PC-3 (cell line): ENCODE results near the gene DENND4B. TPM values are rescaled to one million over a fixed set of nuclear protein-coding genes. Genes with fewer than 3 reads are reported as not detected.

ENCODE experiments used
- ATAC-seq: fragments of 200-7000 bp; cut with Tn5 transposase; 2 replicates; pipeline ENCODE4 v1.9.1; 2020; ENCODE audit warnings: mild to moderate bottlenecking, moderate library complexity
- BruUV-seq: library from RNA; stranded (reverse); fragments of 400-500 nt; replicated peaks from 2 replicates; lab custom pipeline; 2021; lab: Mats Ljungman, UMichigan
- CTCF ChIA-PET: fragments of 300-600 bp; sonication (Branson Sonifier 250); formaldehyde crosslinking; loops from one replicate; lab custom pipeline; 2022; ENCODE audit warnings: antibody characterized with exemption; lab: Charles Lee
- POLR2A ChIA-PET: fragments of 300-600 bp; sonication (Branson Sonifier 250); formaldehyde crosslinking; loops from one replicate; lab custom pipeline; 2022; ENCODE audit warnings: antibody characterized with exemption; ENCODE audit not compliant: unreplicated experiment; lab: Charles Lee
- DNase-seq: peaks from one replicate; pipeline ENCODE4 v3.0.0-alpha.2; 2015
- H2AFZ ChIP-seq: fragments of 300-600 bp; sonication (generic); 2 replicates; pipeline ENCODE4 v1.6.0; 2016; ENCODE audit warnings: antibody characterized with exemption, low read length
- H3F3A ChIP-seq: fragments of 300-600 bp; sonication (generic); one replicate; pipeline ENCODE4 v1.6.0; 2017; ENCODE audit warnings: antibody characterized with exemption, low read length, control low read depth, mild to moderate bottlenecking; ENCODE audit not compliant: unreplicated experiment
- H3K27ac ChIP-seq: fragments of 300-600 bp; sonication (generic); 2 replicates; pipeline ENCODE4 v1.5.1; 2016; ENCODE audit warnings: mild to moderate bottlenecking, low read length
- H3K27me3 ChIP-seq: fragments of 300-600 bp; sonication (generic); 2 replicates; pipeline ENCODE4 v1.6.1; 2016; ENCODE audit warnings: low read length, mixed read lengths
- H3K36me3 ChIP-seq: fragments of 300-600 bp; sonication (generic); 2 replicates; pipeline ENCODE4 v1.6.1; 2016; ENCODE audit warnings: low read depth, mixed run types, low read length, mixed read lengths
- H3K4me1 ChIP-seq: fragments of 300-600 bp; sonication (generic); 2 replicates; pipeline ENCODE4 v1.5.1; 2016; ENCODE audit warnings: low read length; ENCODE audit not compliant: insufficient read depth
- H3K4me2 ChIP-seq: fragments of 300-600 bp; sonication (generic); 2 replicates; pipeline ENCODE4 v1.6.0; 2016; ENCODE audit warnings: low read length
- H3K4me3 ChIP-seq: fragments of 300-600 bp; sonication (generic); 2 replicates; pipeline ENCODE4 v1.5.1; 2016; ENCODE audit warnings: mild to moderate bottlenecking, low read length, mixed read lengths
- H3K79me2 ChIP-seq: fragments of 300-600 bp; sonication (generic); 2 replicates; pipeline ENCODE4 v1.6.1; 2017; ENCODE audit warnings: low read length, mixed read lengths
- H3K9ac ChIP-seq: fragments of 300-600 bp; sonication (generic); 2 replicates; pipeline ENCODE4 v1.6.0; 2016; ENCODE audit warnings: mild to moderate bottlenecking, low read length
- H3K9me2 ChIP-seq: fragments of 300-600 bp; sonication (generic); replicated peaks from 2 replicates; pipeline ENCODE4 v1.6.1; 2016; ENCODE audit warnings: mixed run types, low read length, mixed read lengths
- H3K9me3 ChIP-seq: fragments of 300-600 bp; sonication (generic); 2 replicates; pipeline ENCODE4 v1.6.1; 2016; ENCODE audit warnings: low read length, mixed read lengths
- H4K20me1 ChIP-seq: fragments of 300-600 bp; sonication (generic); 2 replicates; pipeline ENCODE4 v1.6.1; 2016; ENCODE audit warnings: low read length, mixed read lengths
- EZH2 ChIP-seq: fragments of 300-600 bp; sonication (generic); IDR thresholded peaks from one replicate; pipeline ENCODE4 v1.6.1; 2017; ENCODE audit warnings: antibody characterized with exemption, mild to moderate bottlenecking, low read length; ENCODE audit not compliant: unreplicated experiment
- EZH2phosphoT487 ChIP-seq: fragments of 300-600 bp; sonication (generic); IDR thresholded peaks from 2 replicates; pipeline ENCODE4 v1.6.1; 2018; ENCODE audit warnings: mild to moderate bottlenecking, antibody characterized with exemption, low read length, borderline replicate concordance
- intact Hi-C: fragments of 100-400 bp; cut with micrococcal nuclease; formaldehyde crosslinking; loops from 2 replicates; pipeline ENCODE4 v1.9.0; 2023
- total RNA-seq: library from RNA; depleted of rRNA; stranded (reverse); fragments of >200 nt; gene quantifications from 2 replicates; pipeline ENCODE4 v1.2.3, GENCODE V29; 2014
- TF ChIP-seq, protein P1 (sequence below): fragments of 300-600 bp; sonication (generic); conservative IDR thresholded peaks from 2 replicates; pipeline ENCODE4 v1.5.1; 2017; ENCODE audit warnings: antibody characterized with exemption, low read depth, mild to moderate bottlenecking, low read length

Gene DENND4B
- total RNA-seq, 1 experiment from 2014 or later: 27.3 TPM

GRCh38 chr1:153933955-153934354 lies 12.6 kb downstream of the DENND4B start:
- H3K9ac ChIP-seq: no peak overlapping the region
- DNase-seq: no peak
- ChIA-PET CTCF (no interaction called here), POLR2A (no interaction called here)
- no peak overlapping the region for H3K27ac ChIP-seq
- no peaks in the 10 kb centered on the region for H3F3A ChIP-seq
- H3K9me3 ChIP-seq: no peaks in the 10 kb centered on the region
- no peak overlapping the region for H2AFZ ChIP-seq
- no TSS peak for BruUV-seq
- TF ChIP-seq, protein P1, sequence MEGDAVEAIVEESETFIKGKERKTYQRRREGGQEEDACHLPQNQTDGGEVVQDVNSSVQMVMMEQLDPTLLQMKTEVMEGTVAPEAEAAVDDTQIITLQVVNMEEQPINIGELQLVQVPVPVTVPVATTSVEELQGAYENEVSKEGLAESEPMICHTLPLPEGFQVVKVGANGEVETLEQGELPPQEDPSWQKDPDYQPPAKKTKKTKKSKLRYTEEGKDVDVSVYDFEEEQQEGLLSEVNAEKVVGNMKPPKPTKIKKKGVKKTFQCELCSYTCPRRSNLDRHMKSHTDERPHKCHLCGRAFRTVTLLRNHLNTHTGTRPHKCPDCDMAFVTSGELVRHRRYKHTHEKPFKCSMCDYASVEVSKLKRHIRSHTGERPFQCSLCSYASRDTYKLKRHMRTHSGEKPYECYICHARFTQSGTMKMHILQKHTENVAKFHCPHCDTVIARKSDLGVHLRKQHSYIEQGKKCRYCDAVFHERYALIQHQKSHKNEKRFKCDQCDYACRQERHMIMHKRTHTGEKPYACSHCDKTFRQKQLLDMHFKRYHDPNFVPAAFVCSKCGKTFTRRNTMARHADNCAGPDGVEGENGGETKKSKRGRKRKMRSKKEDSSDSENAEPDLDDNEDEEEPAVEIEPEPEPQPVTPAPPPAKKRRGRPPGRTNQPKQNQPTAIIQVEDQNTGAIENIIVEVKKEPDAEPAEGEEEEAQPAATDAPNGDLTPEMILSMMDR: no peak
- TF ChIP-seq EZH2: no peak
- TF ChIP-seq EZH2phosphoT487: no peak
- ATAC-seq: no peak
- H3K36me3 ChIP-seq: peaks cover 12% of the 10 kb centered on the region; the same call in 1 of the 2 replicates
- intact Hi-C loops: no loop called here
- no peaks in the 10 kb centered on the region for H3K9me2 ChIP-seq
- no peaks in the 10 kb centered on the region for H3K79me2 ChIP-seq
- H3K4me3 ChIP-seq: no peak overlapping the region
- no peaks in the 10 kb centered on the region for H3K27me3 ChIP-seq
- no peaks in the 10 kb centered on the region for H4K20me1 ChIP-seq
- no peaks in the 10 kb centered on the region for H3K4me1 ChIP-seq
- H3K4me2 ChIP-seq: no peak overlapping the region

DNA sequence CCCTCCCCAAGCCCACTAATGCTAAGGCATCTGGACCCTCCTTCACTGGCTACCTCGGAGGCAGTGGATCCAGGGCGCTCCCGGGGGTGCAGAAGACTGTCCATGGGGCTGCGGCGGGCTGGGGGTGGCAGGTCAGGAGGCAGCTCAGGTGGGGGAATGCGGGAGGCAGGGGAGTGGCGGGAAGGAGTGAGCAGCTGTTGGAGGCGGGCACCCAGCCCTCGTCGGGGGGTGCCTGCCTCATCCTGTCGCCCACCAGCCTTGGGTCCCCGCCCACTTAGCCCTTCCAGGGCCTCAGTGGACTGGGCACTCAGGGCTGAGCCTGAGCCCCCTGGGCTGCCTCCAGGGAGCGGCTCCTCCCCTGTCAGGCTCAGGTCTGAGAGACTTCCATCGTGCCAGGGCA lies 13.1 kb downstream of the DENND4B start:
- Histone ChIP-seq H3K4me1 (no peaks in the 10 kb centered on the region), H3K36me3 (peaks cover 12% of the 10 kb centered on the region; the same call in 1 of the 2 replicates), H3K9ac (no peak overlapping the region), H3K27me3 (no peaks in the 10 kb centered on the region), H4K20me1 (no peaks in the 10 kb centered on the region), H2AFZ (no peak overlapping the region), H3K4me3 (no peak overlapping the region), H3K9me3 (no peaks in the 10 kb centered on the region), H3F3A (no peaks in the 10 kb centered on the region), H3K4me2 (no peak overlapping the region), H3K9me2 (no peaks in the 10 kb centered on the region), H3K27ac (no peak overlapping the region), H3K79me2 (no peaks in the 10 kb centered on the region)
- ChIA-PET POLR2A (no interaction called here), CTCF (no interaction called here)
- no peak for DNase-seq
- no TSS peak for BruUV-seq
- no peak for ATAC-seq
- intact Hi-C loops: no loop called here
- TF ChIP-seq EZH2phosphoT487: no peak

DNA sequence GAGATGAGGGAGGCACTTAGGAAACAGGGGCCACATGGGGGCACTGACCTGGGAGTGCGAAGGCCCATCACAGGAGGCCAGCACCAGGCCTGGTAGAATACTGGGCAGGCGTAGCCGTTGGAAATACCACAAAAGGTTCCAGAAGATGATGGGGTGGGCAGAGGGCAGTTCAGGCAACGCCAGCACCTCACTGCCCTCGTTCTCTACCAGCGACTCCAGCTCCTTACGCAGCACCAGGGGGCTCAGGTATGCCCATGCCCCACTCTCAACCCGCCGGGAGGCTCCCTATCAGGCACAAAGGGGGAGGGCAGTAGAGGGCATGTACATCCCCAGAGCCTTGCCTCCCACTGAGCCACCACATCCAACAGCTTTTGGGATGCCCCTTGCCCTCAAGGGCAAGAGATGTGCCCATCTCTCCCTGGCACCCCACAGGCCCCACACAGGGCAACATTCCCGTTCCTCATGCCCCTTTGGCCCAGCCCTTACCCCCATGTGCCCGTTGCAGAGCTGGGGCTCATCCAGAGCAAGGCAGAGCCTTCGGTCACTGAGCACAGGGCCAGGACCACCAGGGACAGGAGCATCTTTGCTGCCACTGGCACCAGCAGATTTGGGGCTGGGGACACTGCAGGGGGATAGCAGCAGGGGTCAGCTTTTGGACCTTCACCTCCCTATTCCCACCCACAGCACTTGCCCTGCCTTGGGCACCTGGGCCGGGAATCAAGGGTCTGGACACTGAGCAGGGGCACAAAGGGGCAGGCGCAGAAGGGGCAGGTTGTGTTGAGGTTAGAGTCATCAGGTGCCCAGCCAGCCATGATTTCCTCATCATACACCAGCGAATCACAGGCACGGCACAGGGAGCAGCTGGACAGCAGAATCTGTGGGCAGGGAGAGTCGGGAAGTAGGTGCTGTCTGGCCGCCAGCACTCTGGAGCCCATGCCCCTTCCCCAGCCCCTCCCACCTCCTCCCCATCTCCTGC lies 14.1 kb downstream of the DENND4B start:
- no peak for TF ChIP-seq EZH2phosphoT487
- ChIA-PET POLR2A (no interaction called here), CTCF (no interaction called here)
- no peaks in the 10 kb centered on the region for H3K4me1 ChIP-seq
- H3K79me2 ChIP-seq: no peaks in the 10 kb centered on the region
- H3K4me2 ChIP-seq: no peak overlapping the region
- intact Hi-C loops: no loop called here
- H3K9me2 ChIP-seq: no peaks in the 10 kb centered on the region
- peaks cover 12% of the 10 kb centered on the region; the same call in 1 of the 2 replicates for H3K36me3 ChIP-seq
- H3K9ac ChIP-seq: no peak overlapping the region
- H3K9me3 ChIP-seq: no peaks in the 10 kb centered on the region
- ATAC-seq (no peak), DNase-seq (no peak)
- no peaks in the 10 kb centered on the region for H3K27me3 ChIP-seq
- no peak overlapping the region for H3K4me3 ChIP-seq
- BruUV-seq: no TSS peak
- no peaks in the 10 kb centered on the region for H4K20me1 ChIP-seq
- no peak overlapping the region for H3K27ac ChIP-seq
- no peak overlapping the region for H2AFZ ChIP-seq
- no peaks in the 10 kb centered on the region for H3F3A ChIP-seq
